NCI-H128 (cell line): ENCODE measurements around the gene C1orf122.
"Not testable (repeated sequence)": the region's sequence is repeated elsewhere in the genome, so short reads cannot be mapped to it uniquely, and the experiment has no call there.

ENCODE experiments used
- DNase-seq: peaks from one replicate; lab custom pipeline; 2025; ENCODE audit not compliant: unreplicated experiment; lab: John Stamatoyannopoulos, UW

Gene C1orf122

DNA sequence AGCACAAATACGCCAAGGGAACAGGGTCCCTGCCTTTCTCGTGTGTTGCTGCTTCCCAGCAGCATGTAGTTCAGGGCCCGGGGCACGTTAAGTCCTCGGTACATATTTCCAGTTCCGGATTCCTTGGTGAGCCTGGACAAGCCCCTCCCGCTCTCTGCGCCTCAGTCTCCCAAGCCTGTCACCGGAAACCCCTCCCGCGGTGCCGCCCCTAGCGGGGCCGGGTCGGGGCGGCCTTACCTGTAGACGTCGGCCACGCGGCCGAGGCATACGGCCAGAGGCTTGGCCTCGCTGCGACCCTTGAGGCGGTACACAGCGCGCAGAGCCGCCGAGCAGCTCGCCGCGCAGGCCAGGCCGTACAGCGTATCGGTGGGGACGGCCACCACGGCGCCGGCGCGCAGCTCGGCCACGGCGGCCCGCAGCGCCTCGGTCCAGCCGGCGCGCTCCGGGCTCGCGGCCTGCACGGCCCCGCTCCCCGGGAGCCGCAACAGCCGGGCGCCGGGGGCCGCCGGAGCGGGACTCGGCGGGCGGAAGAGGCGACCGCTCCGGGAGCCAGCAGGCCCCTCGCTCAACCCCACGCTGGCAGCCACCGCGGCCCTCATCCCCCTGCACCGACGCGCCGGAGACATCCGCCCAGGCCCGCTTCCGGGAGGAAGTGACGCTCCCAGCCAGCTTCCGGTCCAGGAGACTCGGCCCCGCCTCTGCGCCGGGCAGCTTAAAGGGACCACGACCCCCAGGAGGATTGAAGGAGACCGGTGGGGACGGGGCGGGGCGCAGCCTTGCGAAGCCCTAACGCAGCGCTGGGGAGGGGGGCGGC, at the start of gene C1orf122, which contains the start of gene YRDC:
Gene C1orf122, plus strand, starts transcription at position 236 of the 814 bp plus-strand sequence. CDS start 615 bp downstream, outside the sequence.
Gene YRDC, minus strand, starts transcription at position 654 of the 814 bp plus-strand sequence. Its CDS starts 28 bp downstream, at position 626.
- peak; percentile 91 for DNase-seq

DNA sequence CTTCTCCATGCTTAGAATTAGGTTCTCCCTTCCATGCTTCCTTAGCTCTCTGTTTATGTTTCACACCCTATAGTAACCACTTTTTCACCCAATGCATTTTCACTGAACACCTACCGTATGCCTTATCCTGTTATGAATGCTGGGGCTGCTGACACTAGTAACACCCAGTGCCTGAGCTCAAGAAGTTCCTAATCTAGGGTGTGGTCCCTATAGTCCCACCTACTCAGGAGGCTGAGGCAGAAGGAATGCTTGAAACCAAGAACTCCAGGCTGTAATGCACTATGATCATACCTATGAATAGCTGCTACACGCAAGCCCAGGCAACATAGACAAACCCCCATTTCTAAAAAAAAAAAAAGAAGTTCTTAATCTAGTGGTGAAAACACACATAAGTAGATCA, 48.1 kb upstream of the C1orf122 start:
- DNase-seq = no peak

DNA sequence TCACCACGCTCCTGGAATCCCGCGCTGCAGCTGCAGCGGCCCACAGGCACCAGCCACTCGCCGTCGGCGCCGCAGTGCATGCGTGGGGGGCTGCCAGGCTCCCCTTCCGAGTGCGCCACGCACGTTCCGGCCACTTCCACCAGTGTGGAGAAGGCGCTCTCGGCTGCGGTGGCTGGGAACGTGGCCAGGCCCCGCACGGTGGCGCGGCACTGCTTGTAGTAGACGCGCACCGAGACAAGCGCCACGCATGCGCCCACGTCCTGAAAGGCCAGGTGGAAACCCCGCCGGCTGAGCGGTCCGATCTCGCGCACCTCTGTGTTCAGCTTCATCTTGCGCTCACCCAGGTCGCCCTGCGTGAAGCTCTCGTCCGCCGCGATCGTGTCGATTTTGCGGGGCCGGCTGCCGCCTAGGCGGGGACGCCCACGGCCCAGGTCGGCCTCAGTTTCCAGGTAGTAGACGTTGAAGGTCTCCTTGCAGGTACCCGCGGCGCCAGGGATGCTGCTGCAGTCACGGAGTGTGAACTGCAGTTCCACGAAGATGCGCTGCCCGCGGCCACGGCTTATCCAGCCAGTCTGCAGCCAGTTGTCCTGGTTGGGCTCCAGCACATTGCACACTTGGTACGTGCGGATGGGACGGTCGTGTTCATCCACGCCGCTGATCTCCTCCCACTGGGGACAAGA, 46.0 kb upstream of the C1orf122 start:
- DNase-seq = no peak

DNA sequence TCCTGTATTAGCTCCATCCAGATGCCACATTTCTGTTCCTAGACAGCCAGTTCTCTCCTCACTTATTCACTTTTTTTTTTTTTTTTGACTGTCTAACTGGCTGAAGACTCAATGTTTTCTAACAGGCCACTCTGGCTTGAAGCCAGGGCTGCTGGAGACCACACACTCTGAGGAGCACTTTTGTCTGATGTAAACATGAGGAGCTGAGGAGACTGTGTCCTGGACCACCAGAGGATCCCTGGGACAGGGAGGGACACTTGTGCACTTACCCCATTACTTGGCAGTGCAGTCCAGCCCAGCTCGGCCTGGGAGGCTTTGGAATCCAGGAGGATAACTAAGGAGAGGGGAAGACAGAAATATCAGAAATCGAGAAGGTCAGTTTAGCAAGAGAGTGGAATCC, 45.1 kb upstream of the C1orf122 start:
- DNase-seq = no peak

DNA sequence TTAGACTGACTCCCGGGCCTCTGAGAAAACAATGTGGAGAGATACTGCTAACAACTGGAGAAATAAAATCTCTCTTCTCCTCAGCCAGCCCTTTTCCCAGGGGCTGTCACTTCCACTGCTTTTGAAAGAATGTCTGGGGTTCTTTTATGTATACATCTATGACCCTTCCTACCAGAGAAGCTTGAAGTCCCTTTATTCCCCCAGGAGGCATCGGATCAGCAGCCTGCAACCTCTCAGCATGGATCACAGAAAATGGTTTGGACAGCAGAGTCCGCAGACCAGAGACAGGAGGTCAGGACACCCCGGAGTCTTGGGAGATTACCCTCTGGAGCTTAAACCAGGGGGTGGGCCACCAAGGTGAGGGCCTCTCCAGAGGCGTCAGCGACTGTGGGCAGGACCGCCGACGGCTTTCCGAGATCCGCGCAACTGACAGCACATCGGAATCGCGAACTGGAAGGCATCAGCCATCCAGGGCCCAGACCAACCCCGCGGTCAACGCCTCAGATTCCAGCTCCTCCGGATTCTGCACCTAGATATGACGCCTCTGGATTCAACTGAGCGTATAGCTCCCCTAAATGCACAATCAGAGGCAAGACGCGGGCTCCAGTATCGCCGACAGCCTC, 43.7 kb upstream of the C1orf122 start:
- DNase-seq = no peak

DNA sequence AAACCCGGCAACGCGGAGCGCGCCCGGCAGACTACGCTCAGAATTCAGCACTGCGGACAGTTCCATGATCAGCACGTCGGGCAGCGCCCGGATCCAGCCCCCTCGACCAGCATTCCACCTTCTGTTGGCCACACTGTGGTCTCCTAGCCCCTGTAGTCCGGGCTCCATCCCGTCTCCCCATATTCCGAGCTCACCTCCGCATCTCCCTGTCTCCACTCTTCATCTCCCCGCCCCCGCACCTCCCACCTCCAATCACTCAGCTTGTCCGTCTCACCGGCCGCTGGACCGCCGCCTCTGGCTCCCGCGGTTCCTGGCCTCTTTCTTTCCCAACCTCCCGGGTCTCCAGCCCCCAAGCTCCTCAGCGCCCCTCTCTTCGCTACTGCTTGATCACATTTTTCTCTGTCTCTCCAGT, 43.2 kb upstream of the C1orf122 start:
- DNase-seq = no peak

DNA sequence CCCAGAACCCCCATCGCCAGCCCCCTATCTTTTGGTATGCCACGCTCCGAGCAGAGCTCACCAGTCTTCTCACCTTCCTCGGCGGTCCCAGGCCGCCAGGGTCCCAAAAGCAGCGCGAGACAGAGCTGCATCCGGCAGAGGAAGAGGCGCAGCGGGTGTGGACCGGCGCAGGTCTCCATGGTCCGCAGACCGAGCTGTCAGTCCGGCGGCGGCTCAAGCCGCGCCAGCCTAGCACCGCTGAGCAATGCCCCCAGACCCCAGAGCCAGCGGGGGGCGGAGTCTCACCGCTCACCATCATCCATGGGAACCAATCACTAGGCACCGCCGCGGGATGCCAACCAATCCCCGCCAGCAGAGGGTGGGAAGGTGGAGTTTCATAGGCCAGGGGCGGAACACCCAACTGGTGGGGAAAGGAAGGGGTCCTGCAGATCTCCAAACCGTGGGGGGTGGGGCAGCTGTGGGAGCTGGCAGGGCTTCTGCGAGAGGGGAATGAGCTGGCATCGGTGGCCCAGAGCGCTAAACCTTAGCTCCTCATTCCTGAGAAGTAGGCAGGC, 42.6 kb upstream of the C1orf122 start, which contains the start of gene EPHA10:
Gene EPHA10, minus strand, starts transcription at position 233 of the 554 bp plus-strand sequence. Its CDS starts 54 bp downstream, at position 179.
- peak; percentile 46 for DNase-seq

DNA sequence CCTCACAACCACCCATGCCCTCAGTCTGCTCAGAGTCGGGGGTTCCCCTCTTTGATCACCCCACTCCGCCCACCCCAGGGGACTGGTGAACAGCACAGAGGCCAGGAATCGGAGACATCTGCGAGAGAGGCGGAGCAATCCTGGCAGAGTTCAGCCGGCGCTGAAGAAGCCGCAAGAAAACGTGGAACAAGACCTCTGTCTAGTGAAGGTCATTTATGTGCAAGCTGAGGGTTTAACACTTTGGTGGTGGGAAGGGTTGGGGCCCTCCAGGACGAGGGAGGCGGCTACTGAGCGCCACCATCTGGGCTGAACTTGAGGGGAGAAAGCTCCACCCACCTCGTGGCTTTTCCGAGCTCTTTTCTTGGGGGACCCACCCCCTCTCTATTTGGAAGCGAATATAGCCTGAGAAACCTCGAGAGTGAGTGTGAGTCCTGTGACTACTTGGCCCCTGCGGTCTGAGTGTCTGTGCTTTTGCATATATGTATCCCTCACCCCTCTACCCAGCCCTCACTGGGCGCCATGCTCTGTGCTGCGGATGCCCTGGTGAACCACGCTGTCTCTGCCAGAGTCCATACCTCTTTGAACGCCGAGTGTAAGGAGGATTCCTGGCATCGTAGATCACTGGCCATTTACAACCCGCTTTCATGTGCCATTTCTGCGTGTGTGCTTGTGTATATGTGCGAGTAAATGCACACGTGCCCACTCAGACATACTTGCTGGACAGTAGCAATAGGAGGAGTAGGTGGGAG, 41.5 kb upstream of the C1orf122 start:
- DNase-seq = peak; percentile 18

DNA sequence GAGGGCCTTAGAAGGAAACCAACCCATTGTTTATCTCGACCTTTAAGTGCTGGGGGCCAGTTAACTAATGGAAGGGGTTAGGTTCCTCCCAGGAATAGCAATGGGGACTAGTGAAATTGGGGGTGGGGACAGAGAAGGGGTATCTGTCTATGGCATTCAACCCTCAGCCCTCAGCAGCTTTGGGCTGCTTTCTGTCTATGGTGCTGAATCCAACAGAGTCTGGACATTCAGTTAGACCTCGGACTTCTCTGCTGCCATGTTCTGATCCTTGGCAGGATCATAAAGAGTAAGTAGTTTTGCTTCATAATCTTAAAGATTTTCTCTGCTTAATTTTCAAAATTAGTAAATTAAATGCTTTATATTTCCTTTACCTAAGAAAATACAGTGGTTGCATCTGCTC, 40.1 kb upstream of the C1orf122 start:
- DNase-seq = no peak

DNA sequence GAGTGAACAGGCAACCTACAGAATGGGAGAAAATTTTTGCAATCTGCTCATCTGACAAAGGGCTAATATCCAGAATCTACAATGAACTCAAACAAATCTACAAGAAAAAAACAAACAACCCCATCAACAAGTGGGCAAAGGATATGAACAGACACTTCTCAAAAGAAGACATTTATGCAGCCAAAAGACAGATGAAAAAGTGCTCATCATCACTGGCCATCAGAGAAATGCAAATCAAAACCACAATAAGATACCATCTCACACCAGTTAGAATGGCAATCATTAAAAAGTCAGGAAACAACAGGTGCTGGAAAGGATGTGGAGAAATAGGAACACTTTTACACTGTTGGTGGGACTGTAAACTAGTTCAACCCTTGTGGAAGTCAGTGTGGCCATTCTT, 36.1 kb upstream of the C1orf122 start:
- not testable (repeated sequence) for DNase-seq

DNA sequence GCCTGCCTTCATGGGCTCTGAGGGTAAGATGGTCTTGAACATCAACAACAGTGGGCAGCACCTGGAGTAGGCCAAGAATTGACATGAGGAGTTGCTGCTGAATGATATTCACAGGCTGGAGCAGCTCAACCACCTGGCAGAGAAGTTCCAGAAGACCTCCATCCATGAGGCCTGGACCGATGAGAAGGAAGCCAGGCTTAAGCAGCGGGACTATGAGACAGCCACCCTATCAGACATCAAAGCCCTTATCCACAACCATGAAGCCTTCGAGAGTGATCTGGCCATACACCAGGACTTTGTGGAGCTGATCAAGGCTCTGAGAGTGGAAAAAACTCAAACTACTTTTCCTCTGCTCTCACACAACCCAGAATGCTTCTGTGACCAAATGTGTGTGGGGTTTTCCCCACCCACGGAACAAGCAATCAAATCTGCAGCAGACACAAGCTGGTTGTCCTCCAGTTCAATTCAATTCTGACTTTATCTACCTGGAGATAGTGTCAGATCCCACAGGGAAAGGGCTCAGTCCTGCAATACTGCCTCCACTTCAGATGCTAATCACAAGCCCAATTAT, 30.6 kb upstream of the C1orf122 start:
- DNase-seq = no peak

DNA sequence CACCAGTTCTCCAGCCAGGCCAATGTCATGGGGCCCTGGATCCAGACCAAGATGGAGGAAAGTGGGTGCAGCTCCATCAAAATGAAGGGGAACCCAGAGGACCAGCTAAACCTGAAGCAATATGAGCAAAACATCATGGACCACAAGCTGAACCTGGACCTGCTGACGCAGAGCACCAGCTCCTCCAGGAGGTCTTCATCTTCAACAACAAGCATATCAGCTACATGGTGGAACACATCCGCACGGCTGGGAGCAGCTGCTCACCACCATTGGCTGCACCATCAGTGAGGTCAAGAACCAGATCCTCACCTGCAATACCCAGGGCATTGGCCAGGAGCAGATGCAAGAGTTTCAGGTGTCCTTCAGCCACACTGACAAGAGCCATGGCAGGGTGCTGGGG, 28.9 kb upstream of the C1orf122 start:
- DNase-seq = no peak

DNA sequence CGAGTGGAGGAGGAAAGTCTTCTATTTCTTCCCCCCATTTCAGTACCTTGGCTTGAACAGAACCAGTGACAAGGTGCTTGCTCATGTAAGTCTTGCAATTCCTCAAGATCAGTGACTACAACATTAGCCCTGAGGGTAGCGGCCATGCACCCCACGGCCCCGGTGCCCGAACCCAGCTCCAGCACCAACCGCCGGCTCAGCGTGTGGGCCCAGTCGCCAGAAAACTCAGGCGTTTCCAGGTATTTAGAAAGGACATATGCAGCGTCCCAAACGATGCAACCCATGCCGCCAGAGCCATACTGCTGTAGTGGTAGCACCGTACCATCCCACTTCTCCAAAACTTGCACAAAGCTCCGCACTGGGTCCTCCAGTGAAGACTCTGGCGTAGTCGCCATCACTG, 25.1 kb upstream of the C1orf122 start:
- no peak for DNase-seq

DNA sequence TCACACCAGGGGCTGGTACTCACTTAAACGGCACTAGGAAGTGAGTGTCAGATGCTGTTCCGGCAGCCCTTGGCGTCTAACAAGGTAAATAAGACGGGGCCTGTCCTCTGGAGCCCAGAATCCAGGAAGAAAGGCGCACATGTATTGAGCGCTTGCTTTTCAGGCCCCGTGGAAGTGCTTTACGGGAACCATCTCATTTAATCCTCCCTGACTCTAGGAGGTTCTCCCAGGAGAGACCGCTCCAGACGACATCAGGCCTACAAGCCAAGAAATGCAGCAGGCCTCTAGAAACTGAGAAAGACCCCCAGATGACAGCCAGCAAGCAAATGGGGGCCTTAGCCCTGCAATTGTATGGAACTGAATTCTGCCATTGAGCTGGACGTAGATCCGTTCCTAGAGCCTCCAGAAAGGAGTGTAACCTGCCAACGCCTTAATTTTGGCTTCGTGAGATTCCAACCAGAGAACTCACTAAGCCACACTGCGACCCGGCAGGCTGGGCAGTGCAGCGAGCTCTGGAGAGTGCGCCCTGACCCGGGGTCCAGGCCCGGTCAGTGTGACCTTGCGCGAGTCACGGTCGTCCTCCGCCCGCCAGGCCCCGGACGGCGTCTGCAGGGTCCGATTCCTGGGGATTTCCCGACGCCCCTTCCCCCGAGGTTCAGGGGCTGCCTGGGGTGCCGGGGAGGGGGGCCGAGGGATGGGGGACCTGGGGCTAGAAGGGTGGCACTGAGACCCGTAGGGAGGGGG, 14.5 kb upstream of the C1orf122 start:
- no peak for DNase-seq

DNA sequence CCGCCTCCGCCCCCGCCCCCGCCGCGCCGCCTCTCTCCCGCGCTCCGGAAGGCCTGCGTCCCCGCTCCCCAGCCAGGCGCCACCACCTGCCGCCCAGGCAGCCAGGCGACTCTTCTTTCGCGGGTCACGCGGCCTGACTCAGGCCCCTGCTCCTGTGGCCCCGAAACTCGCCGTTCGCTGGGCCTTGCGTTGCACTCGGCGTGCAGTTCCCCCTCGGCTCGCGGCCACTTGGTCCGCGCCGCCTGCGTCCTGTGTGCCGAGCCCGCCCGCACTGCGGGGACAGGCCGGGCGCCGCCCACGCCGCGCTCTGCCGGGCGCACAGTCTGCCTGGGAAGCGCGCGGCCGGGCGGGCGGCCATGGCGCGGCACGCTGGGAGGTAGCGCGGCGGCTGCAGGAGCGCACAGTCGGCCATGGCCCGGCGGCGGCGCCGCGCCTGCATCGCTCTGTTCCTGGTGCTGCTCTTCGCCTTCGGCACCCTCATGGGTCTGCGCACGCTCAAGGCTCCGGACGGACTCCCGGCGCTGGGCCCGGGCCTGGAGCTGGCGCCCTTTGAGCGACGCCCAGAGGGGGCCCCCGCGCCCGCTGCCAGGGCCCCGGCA, 13.7 kb upstream of the C1orf122 start, which contains the start of gene MANEAL:
Gene MANEAL, plus strand, starts transcription at position 75 of the 599 bp plus-strand sequence. Its CDS starts 336 bp downstream, at position 411.
- peak; percentile 69 for DNase-seq

DNA sequence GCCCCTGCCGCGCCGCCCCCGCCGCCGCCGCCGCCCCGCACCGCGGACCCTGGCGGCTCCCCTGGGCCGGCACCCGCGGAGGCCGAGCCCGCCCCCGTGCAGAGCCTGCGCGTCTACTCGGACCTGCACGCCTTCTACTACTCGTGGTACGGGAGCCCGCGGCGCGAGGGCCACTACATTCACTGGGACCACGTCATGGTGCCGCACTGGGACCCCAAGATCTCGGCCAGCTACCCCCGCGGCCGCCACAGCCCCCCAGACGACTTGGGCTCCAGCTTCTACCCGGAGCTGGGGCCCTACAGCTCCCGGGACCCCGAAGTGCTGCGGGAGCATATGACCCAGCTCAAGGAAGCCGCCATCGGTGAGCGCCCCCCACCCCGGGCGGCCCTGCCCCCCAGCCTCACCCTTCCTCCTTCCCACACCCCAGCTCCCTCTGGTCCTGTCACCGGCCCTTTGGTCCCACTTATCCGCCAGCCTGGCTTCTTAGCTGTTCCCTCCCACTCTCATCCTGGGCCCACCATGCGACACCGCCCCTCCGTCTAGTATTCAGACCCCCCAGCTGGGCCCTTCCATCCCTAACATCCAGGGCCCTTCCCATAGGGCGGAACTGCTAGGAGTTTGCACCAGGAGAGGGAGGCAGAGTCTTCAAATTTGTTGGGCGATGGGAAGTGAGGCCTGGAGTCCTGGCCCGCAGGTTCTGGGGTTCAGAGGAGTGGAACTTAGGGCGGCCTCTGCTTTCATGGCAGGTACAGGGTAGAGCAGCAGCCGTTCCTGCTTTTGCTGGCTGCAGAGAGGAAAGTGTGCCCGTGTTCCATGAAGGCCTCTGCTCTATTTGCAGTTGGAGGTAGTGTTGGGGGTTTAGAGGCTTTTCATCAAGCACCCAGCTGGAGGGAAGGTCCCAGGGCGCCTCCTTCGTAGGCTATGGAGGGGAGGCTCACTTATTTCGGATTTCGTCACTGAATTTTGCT, 12.9 kb upstream of the C1orf122 start:
- DNase-seq = no peak

DNA sequence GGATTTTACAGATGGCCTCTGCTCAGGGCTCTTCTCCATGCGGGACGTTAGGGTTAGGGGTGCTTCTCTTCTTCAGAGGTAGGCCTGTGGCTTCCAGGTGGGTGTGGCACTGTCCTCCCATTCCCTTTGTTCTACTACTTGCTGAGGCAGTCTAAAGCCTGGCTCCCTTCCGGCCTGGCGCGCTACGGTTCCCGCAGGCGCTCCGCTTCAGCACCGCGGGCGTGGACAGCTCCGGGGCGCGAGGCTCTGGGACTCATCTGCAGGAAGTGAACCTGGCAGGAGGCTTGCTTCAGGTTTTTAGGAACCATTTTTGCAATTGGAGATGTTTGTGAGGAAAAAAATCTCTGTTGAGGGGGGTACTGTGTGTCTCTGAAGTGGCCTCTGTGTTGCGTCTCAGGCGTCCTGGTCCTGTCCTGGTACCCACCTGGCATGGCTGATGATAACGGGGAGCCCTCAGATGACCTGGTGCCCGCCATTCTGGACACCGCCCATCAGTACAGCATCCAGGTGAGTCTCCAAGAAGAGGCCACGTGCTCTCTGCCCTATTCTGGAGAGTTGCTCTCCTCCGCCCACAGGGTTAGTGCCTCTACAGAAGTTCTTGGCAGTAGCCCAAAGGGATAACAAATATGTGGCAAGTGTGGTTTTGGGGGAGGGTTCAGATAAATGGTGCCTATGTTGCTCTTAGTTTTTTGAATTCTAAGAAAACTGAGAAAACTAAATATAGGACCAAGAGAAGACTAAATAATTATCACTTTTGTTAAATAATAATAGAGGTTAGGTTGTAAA, 12.1 kb upstream of the C1orf122 start:
- no peak for DNase-seq
